Middle frontal gyrus (tissue), 1 donor: ENCODE data around the gene ARL17B.
"Not testable (repeated sequence)": the region's sequence is repeated elsewhere in the genome, so short reads cannot be mapped to it uniquely, and the experiment has no call there.

Experiments
- DNase-seq: peaks from one replicate; pipeline ENCODE4 v3.0.0-alpha.2; 2015; ENCODE audit warnings: low spot score; ENCODE audit errors: extremely low spot score

ARL17B gene

DNA sequence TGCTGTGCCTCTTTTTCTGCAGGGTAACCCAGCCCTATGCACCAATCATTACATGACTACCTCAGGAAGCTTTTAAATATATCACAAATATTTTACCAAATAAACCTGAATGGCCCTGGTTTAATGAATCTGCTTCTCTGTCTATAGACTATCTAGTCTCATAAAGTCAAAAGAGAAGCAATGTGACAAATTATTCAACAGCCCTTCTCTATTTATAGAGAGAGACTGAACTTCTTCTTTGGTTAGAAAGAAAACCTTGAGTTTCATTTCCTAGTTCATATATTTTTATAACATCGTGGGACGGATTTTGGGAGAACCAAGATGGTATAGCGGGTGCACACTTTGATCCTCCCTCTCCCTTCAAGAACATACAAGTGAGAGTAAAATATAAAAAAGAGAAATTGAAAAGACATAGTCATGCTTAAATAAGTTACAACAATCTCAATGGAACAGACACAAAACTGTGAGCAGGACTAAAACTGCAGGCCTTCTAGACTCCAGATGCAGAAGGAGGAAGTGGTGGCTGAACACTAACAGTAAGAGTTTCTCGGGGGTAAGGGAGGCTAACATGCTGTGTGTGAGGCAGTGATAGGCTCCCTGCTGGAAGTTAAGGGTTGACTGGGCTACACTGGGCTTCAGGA, 70.5 kb downstream of the ARL17B start:
- not testable (repeated sequence) for DNase-seq

GRCh38 chr17:46287587-46287986, 74.0 kb downstream of the ARL17B start:
- DNase-seq: not testable (repeated sequence)

DNA sequence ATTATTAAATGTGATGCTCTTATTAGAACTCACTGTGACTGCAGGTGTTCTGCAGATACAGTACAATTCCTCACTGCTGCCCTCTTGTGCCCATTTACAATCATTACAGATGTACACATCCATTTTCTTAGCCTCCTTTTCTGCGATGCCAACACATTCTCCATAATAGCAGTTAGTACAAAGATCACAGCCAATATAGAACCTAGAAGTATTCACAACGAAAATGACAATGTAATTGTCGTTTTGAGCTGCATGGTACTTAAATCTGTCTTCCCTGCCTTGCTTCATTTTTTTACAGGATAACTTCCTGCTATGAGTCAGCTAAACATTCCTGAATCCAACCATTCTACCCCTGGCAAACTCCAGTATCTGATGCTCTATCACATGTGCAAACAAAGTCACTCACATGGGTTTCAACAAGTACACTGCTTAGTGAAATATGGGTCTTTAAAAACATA, 74.8 kb downstream of the ARL17B start:
- peak; percentile 85 for DNase-seq

DNA sequence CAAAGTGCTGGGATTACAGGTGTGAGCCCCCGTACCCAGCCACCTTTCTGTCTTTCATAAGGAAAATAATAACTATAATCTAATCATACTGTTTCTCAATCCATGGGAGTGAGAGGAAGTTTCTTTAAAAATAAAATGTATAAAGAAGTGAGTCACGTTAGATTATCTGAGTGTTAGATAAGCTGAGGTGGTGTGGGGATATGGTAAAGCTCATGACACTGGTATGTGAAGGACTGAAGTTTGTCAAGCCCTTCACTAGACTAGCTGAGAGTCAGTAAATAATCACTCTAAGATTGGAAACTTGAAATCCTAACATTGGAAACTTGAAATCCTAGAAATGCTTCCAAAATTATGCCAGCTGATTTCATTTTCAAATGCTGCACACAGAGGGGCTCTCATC, 76.1 kb downstream of the ARL17B start:
- DNase-seq: not testable (repeated sequence)

DNA sequence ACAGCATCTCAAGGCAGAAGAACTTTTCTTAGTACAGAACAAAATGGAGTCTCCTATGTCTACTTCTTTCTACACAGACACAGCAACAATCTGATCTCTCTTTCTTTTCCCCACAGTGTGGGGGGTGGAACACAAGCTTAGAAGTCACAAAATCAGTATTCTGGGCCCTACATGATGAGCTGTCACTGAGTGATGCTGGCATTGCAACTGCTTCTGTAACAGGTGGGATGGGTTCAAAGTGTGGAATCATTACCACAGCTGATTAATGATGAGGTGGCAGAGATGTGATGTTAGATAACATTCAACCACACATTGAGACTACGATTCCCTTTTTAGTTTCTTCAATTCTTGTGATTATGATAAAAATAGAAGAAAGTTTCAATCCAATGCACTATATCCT, 77.1 kb downstream of the ARL17B start:
- not testable (repeated sequence) for DNase-seq

DNA sequence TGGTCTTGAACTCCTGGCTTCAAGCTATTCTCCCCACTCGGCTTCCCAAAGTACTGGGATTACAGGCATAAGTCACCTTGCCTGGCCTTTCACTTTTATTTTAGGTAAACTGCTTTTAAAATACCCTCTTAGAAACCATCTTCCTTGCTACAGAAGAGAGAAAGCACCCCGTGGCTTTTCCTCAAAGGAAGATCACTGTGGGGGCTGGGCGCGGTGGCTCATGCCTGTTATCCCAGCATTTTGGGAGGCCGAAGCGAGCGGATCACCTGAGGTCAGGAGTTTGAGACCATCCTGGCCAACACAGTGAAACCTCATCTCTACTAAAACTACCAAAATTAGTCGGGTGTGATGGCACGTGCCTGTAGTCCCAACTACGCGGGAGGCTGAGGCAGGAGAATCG, 78.9 kb downstream of the ARL17B start:
- DNase-seq: not testable (repeated sequence)

- not testable (repeated sequence) for DNase-seq
These were observed 80.2 kb downstream of the ARL17B start for GRCh38 chr17:46281336-46281735.

- DNase-seq: not testable (repeated sequence)
These were observed 84.7 kb downstream of the ARL17B start for GRCh38 chr17:46276728-46277479.

DNA sequence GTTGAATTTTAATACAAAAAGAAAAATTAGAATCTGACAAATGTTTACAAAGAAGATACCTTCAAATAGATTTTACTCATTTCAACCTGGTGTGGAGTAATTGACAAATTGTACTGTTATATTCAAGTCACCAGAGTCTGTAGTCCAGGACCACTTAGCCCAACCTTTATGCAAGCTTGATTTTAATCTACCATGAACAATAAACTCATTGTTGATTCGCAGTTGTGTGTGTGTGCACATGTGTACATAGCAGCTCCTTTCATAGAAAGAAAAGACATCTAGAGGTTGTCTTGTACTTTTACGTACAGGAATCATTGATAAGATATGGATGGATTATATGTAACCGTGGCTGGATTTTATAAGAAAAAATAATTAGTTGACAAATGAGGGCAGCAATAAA, 87.3 kb downstream of the ARL17B start:
- no peak for DNase-seq

DNA sequence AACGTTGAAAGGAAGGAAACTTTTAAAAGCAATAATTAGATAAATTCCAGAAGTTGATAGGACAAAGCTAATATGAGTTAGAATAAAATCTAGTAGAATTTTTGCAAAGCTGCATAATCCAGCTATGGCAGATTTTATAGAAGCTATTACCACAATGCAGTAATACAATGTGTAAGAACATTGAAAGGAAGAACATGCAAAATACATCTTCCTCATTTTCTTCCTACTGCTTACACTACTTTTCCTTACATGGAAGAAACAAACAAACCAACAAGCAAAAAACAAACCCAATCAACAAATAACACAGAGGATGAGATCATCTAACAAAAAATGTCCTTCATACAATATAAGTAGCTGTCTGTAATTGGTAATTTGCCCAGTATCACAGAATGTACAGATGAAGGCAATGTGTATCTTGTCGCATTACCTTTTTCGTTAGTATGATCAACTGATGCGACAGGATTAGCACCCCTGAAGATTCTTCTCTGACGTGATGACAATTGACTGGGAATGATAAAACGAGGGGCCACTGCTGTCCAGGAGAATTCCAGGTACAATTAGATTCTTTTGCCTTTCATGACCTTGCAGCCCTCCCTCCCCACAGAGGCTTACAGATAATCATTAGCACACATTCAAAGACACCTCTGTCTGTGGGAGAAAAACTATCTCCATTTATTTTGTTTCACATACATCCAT, 87.9 kb downstream of the ARL17B start:
- no peak for DNase-seq

DNA sequence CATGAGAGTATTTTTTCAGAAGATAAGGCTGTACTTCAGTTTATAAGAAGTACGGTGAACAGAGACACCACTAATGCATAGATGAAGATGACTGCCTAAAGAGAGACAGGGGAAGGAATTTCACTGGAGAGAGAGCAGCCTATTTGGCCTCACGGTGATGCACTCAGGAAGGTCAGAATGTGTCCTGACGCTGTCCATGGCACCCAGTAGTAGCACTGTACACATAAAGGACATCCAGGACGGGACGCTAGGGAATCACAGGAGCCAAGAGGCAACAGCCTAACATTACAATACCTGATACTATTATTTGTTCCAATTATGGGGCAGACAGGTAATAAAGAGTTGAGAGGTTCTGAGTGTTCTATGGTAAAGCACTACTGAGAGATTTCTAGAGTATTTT, 91.5 kb downstream of the ARL17B start:
- no peak for DNase-seq

GRCh38 chr17:46266656-46267544, 94.7 kb downstream of the ARL17B start:
- peak; percentile 90 for DNase-seq

DNA sequence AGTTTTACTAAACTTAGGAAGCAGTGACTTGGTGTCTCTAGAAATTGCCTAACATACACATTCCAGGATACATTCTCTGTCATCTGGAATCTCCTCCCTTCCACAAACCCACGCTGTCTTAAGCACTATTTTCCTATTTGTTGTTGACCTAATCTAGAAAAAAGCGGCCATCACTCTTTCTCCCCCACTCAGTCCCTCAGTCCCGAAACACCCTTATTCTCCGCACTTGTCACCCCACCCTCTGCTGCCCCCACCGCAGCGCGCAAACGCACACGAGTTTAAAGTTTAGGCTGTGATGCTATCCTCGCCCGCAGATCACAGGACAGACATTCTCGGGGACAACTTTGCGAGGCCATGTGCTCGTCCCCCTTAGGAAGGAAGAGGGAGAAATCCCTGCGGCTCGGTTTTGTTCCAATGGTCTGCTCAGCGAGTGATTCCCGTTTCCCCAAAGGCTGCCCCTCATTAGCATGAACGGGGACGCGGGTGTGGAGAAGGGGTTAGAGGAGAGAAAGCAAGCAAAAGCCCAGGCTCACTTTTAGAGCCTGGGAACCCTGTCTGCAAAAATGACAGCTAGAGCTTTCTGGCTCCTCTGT, 95.4 kb downstream of the ARL17B start:
- not testable (repeated sequence) for DNase-seq

- no peak for DNase-seq
These were observed 96.9 kb downstream of the ARL17B start for GRCh38 chr17:46264456-46265198.

DNA sequence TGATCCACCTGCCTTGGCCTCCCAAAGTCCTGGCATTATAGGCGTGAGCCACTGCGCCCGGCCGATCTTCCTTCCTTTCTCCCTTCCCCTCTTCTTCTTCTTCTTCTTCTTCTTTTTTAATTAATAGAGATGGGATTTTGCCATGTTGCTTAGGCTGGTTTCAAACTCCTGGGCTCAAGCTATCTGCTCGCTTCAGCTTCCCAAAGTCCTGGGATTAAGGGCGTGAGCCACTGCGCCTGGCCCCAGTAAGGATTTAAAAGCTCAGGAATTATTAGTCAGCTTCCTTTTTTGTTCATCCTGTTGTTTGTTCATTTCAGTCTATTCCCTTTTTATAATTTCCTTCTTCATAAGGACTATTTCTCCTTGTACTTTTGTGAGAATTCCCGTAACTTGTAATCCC, 99.3 kb downstream of the ARL17B start:
- DNase-seq: no peak

DNA sequence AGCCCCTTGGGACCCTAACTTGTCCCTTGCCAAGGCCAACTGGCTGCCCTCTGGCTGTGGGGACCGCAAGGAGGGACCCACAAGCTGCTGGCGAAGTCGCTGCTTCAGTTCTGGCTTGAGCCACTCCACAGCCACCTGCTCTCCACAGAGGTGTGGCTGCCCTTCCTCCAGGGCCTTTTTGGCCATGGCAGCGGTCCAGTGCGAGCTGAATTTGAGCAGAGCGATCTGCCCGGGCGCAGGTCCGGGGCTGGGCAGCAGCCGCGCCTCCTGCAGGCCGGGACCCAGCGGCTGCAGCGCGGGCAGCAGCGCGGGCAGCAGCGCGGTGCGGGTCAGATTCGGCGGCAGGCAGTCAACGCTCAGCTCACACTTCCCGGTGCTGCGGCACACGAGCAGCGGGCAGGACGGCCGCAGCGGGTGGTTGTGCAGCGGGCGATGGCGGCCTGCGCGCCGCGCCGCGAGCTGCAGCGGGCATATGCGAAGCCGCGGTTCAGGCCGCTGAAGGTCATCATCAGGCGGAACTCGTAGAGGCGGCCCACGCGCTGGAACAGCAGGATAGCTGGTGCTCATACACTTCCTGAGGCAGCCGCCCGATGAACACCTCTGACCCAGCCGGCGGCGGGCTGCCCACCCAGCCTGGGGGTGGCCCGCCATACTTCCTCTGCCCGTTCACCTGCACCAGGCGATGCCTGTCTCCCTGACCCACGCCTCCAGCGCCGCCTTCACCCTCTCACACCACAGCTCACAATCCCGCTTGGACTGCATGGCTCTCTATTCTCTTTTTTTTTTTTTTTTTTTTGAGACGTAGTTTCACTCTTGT, 101.5 kb downstream of the ARL17B start:
- not testable (repeated sequence) for DNase-seq

GRCh38 chr17:46256369-46256768, 105.2 kb downstream of the ARL17B start:
- DNase-seq: not testable (repeated sequence)

- DNase-seq: not testable (repeated sequence)
These were observed 107.4 kb downstream of the ARL17B start for GRCh38 chr17:46254215-46254614.

- DNase-seq: not testable (repeated sequence)
These were observed 107.8 kb downstream of the ARL17B start for GRCh38 chr17:46253722-46254121.
